Upper lobe of right lung (tissue), 1 donor: Measurements from ENCODE around the gene ZXDC. TPM values are rescaled to one million over a fixed set of nuclear protein-coding genes. Genes with fewer than 3 reads are reported as not detected.

ENCODE experiments used
- ATAC-seq: fragments of 200-7000 bp; cut with Tn5 transposase; one replicate; pipeline ENCODE4 v1.9.1; 2020; ENCODE audit warnings: mild to moderate bottlenecking, moderate library complexity
- DNase-seq: peaks from one replicate; pipeline ENCODE4 v3.0.0-alpha.2; 2020
- H3K27ac ChIP-seq: fragments of 200-600 bp; one replicate; pipeline ENCODE4 v1.8.0; 2022
- H3K27me3 ChIP-seq: fragments of 200-600 bp; one replicate; pipeline ENCODE4 v1.8.0; 2022; ENCODE audit warnings: mild to moderate bottlenecking
- H3K36me3 ChIP-seq: fragments of 200-600 bp; one replicate; pipeline ENCODE4 v1.8.0; 2022
- H3K4me1 ChIP-seq: fragments of 200-600 bp; one replicate; pipeline ENCODE4 v1.8.0; 2022
- H3K4me3 ChIP-seq: fragments of 200-600 bp; one replicate; pipeline ENCODE4 v1.8.0; 2022; ENCODE audit warnings: mild to moderate bottlenecking
- H3K9me3 ChIP-seq: fragments of 200-600 bp; one replicate; pipeline ENCODE4 v1.8.0; 2022
- intact Hi-C: fragments of 100-400 bp; cut with DNase I; formaldehyde crosslinking; loops from one replicate; pipeline ENCODE4 v1.11.0; 2022
- total RNA-seq: library from RNA; stranded (reverse); fragmentation: NEBNext Ultra II Directional; extraction: Animal tissue kit (Norgen Biotek cat#: 25700); gene quantifications from one replicate; pipeline ENCODE4 v1.2.1, GENCODE V29; 2021
- TF ChIP-seq, protein P1 (sequence below): fragments of 200-600 bp; IDR thresholded peaks from one replicate; pipeline ENCODE4 v1.8.0; 2022; ENCODE audit warnings: antibody characterized with exemption
- donor health status: DM: no; HTN: yes; CAD: no; lungs with severe emphysema.

The ZXDC gene
- total RNA-seq, 1 donor from 2014 or later = 40.3 TPM

GRCh38 chr3:126495786-126496185 lies 20.1 kb upstream of the ZXDC start:
- no peaks in the 10 kb centered on the region for H3K27me3 ChIP-seq
- no peaks in the 10 kb centered on the region for H3K4me1 ChIP-seq
- ATAC-seq (no peak), DNase-seq (no peak)
- no peak overlapping the region for H3K4me3 ChIP-seq
- no peak overlapping the region for H3K27ac ChIP-seq
- intact Hi-C loops = no loop called here
- TF ChIP-seq, protein P1, sequence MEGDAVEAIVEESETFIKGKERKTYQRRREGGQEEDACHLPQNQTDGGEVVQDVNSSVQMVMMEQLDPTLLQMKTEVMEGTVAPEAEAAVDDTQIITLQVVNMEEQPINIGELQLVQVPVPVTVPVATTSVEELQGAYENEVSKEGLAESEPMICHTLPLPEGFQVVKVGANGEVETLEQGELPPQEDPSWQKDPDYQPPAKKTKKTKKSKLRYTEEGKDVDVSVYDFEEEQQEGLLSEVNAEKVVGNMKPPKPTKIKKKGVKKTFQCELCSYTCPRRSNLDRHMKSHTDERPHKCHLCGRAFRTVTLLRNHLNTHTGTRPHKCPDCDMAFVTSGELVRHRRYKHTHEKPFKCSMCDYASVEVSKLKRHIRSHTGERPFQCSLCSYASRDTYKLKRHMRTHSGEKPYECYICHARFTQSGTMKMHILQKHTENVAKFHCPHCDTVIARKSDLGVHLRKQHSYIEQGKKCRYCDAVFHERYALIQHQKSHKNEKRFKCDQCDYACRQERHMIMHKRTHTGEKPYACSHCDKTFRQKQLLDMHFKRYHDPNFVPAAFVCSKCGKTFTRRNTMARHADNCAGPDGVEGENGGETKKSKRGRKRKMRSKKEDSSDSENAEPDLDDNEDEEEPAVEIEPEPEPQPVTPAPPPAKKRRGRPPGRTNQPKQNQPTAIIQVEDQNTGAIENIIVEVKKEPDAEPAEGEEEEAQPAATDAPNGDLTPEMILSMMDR = no peak
- no peaks in the 10 kb centered on the region for H3K9me3 ChIP-seq
- H3K36me3 ChIP-seq = no peaks in the 10 kb centered on the region

- Histone ChIP-seq H3K27ac (no peak overlapping the region), H3K4me3 (no peak overlapping the region), H3K36me3 (no peaks in the 10 kb centered on the region), H3K4me1 (no peaks in the 10 kb centered on the region), H3K9me3 (no peaks in the 10 kb centered on the region), H3K27me3 (no peaks in the 10 kb centered on the region)
- no peak for ATAC-seq
- no peak for DNase-seq
- intact Hi-C loops = no loop called here
- TF ChIP-seq, protein P1 = no peak
Observed at GRCh38 chr3:126494970-126495230, 19.2 kb upstream of the ZXDC start.

GRCh38 chr3:126494204-126494969 lies 18.7 kb upstream of the ZXDC start:
- no peak for ATAC-seq
- Histone ChIP-seq H3K9me3 (no peaks in the 10 kb centered on the region), H3K27ac (no peak overlapping the region), H3K27me3 (no peaks in the 10 kb centered on the region), H3K36me3 (no peaks in the 10 kb centered on the region), H3K4me3 (no peak overlapping the region), H3K4me1 (no peaks in the 10 kb centered on the region)
- intact Hi-C loops = no loop called here
- DNase-seq = no peak
- TF ChIP-seq, protein P1 = no peak

GRCh38 chr3:126493739-126494138 lies 18.0 kb upstream of the ZXDC start:
- TF ChIP-seq, protein P1 = no peak
- no peaks in the 10 kb centered on the region for H3K9me3 ChIP-seq
- no peak for DNase-seq
- H3K36me3 ChIP-seq = no peaks in the 10 kb centered on the region
- intact Hi-C loops = no loop called here
- H3K27me3 ChIP-seq = no peaks in the 10 kb centered on the region
- ATAC-seq = no peak
- H3K4me1 ChIP-seq = no peaks in the 10 kb centered on the region
- H3K4me3 ChIP-seq = no peak overlapping the region
- H3K27ac ChIP-seq = no peak overlapping the region

- intact Hi-C loops = no loop called here
Observed at GRCh38 chr3:126493051-126493450, 17.4 kb upstream of the ZXDC start.

More at GRCh38 chr3:126493051-126493450, 17.4 kb upstream of the ZXDC start:
- ATAC-seq (no peak), DNase-seq (no peak)
- Histone ChIP-seq H3K27me3 (no peaks in the 10 kb centered on the region), H3K4me1 (no peaks in the 10 kb centered on the region), H3K36me3 (no peaks in the 10 kb centered on the region), H3K4me3 (no peak overlapping the region), H3K9me3 (no peaks in the 10 kb centered on the region), H3K27ac (no peak overlapping the region)
- TF ChIP-seq, protein P1 = no peak
